Lower leg skin (tissue), 3 donors: ENCODE measurements around the gene LIMS2.

ENCODE experiments used
- POLR2A ChIP-seq, 2 donors: fragments of 450-650 bp; IDR thresholded peaks; one replicate each; pipeline ENCODE4 v1.6.1; 2016 to 2017; ENCODE audit warnings: antibody characterized with exemption in 2 of 2, mild to moderate bottlenecking in 1 of 2, moderate library complexity in 1 of 2
- TF ChIP-seq, protein P1 (sequence below), 3 donors: fragments of 450-650 bp; IDR thresholded peaks; one replicate each; pipeline ENCODE4 v1.5.1; 2016; ENCODE audit warnings: antibody characterized with exemption in 3 of 3, mild to moderate bottlenecking in 3 of 3, moderate library complexity in 2 of 3

DNA sequence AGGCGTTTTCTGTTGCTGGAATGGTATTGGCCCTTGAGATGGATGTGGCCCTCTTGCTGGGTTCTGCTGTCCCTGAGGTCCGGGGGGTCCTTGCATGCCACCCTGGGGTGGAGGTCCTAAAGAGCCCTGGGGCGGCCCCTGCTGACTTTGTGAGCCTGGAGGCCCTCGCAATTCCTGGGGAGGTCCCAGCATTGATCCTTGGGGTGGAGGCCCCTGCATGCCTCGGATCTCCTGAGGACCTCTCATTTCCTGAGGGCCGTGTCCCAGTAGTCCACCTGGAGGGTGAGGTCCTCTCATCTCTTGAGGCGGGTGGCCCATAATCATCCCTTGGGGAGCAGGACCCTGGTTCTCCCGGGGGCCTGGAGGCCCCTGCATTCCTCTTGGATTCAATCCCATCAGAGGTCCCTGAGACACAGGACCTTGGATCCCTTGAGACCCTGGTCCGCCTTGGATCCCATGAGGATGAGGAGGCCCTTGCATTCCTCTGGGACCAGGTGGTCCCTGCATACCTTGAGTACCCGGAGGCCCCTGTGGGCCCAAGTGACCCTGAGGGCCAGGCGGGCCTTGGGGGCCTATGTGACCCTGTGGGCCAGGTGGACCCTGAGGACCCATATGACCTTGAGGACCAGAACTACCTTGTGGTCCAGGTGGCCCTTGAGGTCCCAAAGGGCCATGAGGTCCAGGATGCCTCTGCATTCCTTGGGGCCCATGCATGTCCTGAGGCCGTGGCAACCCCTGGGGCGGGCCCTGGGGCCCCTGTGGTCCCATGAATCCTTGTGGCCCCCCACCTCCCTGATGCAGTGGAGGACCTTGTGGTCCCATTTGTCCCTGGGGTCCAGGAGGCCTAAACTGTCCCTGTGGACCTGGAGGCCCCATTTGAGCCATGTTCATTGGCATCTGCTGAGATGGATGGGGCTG is 44.2 kb upstream of the LIMS2 start:
- TF ChIP-seq, protein P1, sequence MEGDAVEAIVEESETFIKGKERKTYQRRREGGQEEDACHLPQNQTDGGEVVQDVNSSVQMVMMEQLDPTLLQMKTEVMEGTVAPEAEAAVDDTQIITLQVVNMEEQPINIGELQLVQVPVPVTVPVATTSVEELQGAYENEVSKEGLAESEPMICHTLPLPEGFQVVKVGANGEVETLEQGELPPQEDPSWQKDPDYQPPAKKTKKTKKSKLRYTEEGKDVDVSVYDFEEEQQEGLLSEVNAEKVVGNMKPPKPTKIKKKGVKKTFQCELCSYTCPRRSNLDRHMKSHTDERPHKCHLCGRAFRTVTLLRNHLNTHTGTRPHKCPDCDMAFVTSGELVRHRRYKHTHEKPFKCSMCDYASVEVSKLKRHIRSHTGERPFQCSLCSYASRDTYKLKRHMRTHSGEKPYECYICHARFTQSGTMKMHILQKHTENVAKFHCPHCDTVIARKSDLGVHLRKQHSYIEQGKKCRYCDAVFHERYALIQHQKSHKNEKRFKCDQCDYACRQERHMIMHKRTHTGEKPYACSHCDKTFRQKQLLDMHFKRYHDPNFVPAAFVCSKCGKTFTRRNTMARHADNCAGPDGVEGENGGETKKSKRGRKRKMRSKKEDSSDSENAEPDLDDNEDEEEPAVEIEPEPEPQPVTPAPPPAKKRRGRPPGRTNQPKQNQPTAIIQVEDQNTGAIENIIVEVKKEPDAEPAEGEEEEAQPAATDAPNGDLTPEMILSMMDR (IDR thresholded peaks at IDR 0.05) = no peak
- no peak for TF ChIP-seq POLR2A (IDR thresholded peaks at IDR 0.05)
